ENCODE measurements around the gene UBXN6.

DNA sequence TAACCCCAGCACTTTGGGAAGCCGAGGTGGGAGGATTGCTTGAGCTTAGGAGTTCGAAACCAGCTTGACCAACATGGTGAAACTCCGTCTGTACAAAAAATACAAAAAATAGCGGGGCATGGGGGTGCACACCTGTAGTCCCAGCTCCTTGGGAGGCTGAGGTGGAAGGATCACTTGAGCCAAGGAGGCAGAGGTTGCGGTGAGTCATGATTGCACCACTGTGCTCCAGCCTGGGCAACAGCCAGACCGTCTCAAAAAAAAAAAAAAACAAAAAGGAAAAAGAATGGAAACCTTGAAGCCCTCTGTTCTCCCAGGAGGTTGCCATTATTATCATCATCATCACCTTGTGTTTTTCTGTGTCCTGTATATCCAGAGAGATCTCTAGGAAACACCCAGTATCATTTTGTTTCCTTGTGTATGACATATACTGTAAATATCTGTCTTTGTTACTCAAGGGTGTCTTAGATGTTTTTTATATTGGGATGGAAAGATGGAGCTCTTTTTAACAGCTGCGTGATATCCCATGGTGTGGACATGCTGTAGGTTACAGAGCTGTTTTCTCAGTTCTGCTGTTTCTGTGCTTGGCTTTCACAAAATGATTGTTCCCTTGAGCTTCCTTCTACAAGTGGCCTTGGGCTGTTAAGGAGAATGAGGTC lies 43.3 kb downstream of the UBXN6 start:
- TF ChIP-seq, protein P1, sequence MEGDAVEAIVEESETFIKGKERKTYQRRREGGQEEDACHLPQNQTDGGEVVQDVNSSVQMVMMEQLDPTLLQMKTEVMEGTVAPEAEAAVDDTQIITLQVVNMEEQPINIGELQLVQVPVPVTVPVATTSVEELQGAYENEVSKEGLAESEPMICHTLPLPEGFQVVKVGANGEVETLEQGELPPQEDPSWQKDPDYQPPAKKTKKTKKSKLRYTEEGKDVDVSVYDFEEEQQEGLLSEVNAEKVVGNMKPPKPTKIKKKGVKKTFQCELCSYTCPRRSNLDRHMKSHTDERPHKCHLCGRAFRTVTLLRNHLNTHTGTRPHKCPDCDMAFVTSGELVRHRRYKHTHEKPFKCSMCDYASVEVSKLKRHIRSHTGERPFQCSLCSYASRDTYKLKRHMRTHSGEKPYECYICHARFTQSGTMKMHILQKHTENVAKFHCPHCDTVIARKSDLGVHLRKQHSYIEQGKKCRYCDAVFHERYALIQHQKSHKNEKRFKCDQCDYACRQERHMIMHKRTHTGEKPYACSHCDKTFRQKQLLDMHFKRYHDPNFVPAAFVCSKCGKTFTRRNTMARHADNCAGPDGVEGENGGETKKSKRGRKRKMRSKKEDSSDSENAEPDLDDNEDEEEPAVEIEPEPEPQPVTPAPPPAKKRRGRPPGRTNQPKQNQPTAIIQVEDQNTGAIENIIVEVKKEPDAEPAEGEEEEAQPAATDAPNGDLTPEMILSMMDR (IDR thresholded peaks at IDR 0.05; ENCODE audit: insufficient read depth, low read length) = no peak
- no peak for TF ChIP-seq POLR2AphosphoS5 (IDR thresholded peaks at IDR 0.05; ENCODE audit: low read depth)
